Panc1 (cell line): Measurements from ENCODE around the gene ATP8B1. TPM values are rescaled to one million over a fixed set of nuclear protein-coding genes. Genes with fewer than 3 reads are reported as not detected.

Source experiments
- ATAC-seq: fragments of 200-7000 bp; cut with Tn5 transposase; 2 replicates; pipeline ENCODE4 v1.9.1; 2020; ENCODE audit warnings: mild to moderate bottlenecking, moderate library complexity
- BruUV-seq: library from RNA; stranded (reverse); fragments of 400-500 nt; replicated peaks from 2 replicates; lab custom pipeline; 2021; lab: Mats Ljungman, UMichigan
- CTCF ChIA-PET: fragments of 300-600 bp; sonication (Branson Sonifier 250); formaldehyde crosslinking; loops from one replicate; lab custom pipeline; 2022; ENCODE audit warnings: antibody characterized with exemption; lab: Charles Lee
- POLR2A ChIA-PET: fragments of 300-600 bp; sonication (Branson Sonifier 250); formaldehyde crosslinking; loops from one replicate; lab custom pipeline; 2022; ENCODE audit warnings: antibody characterized with exemption; lab: Charles Lee
- DNase-seq: peaks from one replicate; pipeline ENCODE4 v3.0.0-alpha.2; 2010; ENCODE audit warnings: low read depth, low spot score
- H3K27ac ChIP-seq: 2 replicates; pipeline ENCODE4 v1.5.1; 2011; ENCODE audit warnings: mild to moderate bottlenecking, low read length, inconsistent platforms
- H3K27me3 ChIP-seq: fragments of 200-500 bp; sonication (Bioruptor generic); 2 replicates; pipeline ENCODE4 v1.6.0; 2014; ENCODE audit warnings: low read length, inconsistent platforms; ENCODE audit not compliant: control insufficient read depth, insufficient read depth
- H3K36me3 ChIP-seq: fragments of 200-500 bp; sonication (Bioruptor generic); 2 replicates; pipeline ENCODE4 v1.5.1; 2014; ENCODE audit warnings: inconsistent platforms, mild to moderate bottlenecking, low read length, moderate library complexity; ENCODE audit not compliant: control insufficient read depth, insufficient read depth
- H3K4me1 ChIP-seq: 2 replicates; pipeline ENCODE4 v1.5.1; 2011; ENCODE audit warnings: inconsistent platforms, mild to moderate bottlenecking, low read length, moderate library complexity; ENCODE audit not compliant: control insufficient read depth, insufficient read depth
- H3K4me3 ChIP-seq, 2 experiments: 2 replicates each; pipeline ENCODE4 v1.5.1; 2011 to 2012; ENCODE audit warnings: low read depth in 2 of 2, low read length in 2 of 2, mild to moderate bottlenecking in 2 of 2, inconsistent platforms in 1 of 2, moderate library complexity in 1 of 2
- H3K9me3 ChIP-seq: fragments of 200-500 bp; sonication (Bioruptor generic); 2 replicates; pipeline ENCODE4 v1.5.1; 2014; ENCODE audit warnings: low read depth, mild to moderate bottlenecking, inconsistent platforms, low read length, moderate library complexity; ENCODE audit not compliant: control insufficient read depth, insufficient read depth
- CTCF ChIP-seq: fragments of 450-650 bp; IDR thresholded peaks from 2 replicates; pipeline ENCODE4 v1.5.1; 2017; ENCODE audit warnings: mild to moderate bottlenecking
- POLR2AphosphoS5 ChIP-seq: IDR thresholded peaks from 2 replicates; pipeline ENCODE4 v1.6.1; 2012; ENCODE audit warnings: mild to moderate bottlenecking, low read depth, low read length, moderate library complexity
- REST ChIP-seq, 2 experiments: IDR thresholded peaks; 2 replicates each; pipeline ENCODE4 v1.6.1; 2011 to 2012; ENCODE audit warnings: low read depth in 2 of 2, control low read depth in 1 of 2, low read length in 1 of 2, mild to moderate bottlenecking in 1 of 2, moderate library complexity in 1 of 2; ENCODE audit not compliant: insufficient read depth in 1 of 2
- SIN3A ChIP-seq: IDR thresholded peaks from 2 replicates; pipeline ENCODE4 v1.6.1; 2012; ENCODE audit warnings: low read depth, mild to moderate bottlenecking, low read length, moderate library complexity, borderline replicate concordance; ENCODE audit not compliant: insufficient read depth
- TCF7L2 ChIP-seq: IDR thresholded peaks from 2 replicates; pipeline ENCODE4 v1.6.1; 2011; ENCODE audit warnings: mild to moderate bottlenecking, low read depth, low read length, inconsistent platforms
- in situ Hi-C: cut with HindIII; loops from 2 replicates; pipeline ENCODE4 v1.10.0; 2016; ENCODE audit warnings: low sequenced_read_pairs, low pct_unique_long_range_greater_than_20kb
- intact Hi-C: fragments of 100-400 bp; cut with micrococcal nuclease; formaldehyde crosslinking; loops from one replicate; pipeline ENCODE4 v1.10.0; 2022; ENCODE audit not compliant: unreplicated experiment
- total RNA-seq: library from RNA; stranded (reverse); gene quantifications from one replicate; pipeline ENCODE4 v1.2.1, GENCODE V29; 2021; ENCODE audit not compliant: unreplicated experiment

The ATP8B1 gene
- total RNA-seq, 1 experiment from 2014 or later = 12.5 TPM

- DNase-seq (no peak), ATAC-seq (no peak)
- no peak for TF ChIP-seq TCF7L2
- no peak for TF ChIP-seq SIN3A
- no peak for TF ChIP-seq CTCF
- Histone ChIP-seq H3K4me3 (no peak overlapping the region), H3K27me3 (no peaks in the 10 kb centered on the region), H3K4me1 (peaks cover 4% of the 10 kb centered on the region; the same call in 1 of the 2 replicates), H3K27ac (no peak overlapping the region), H3K9me3 (no peaks in the 10 kb centered on the region), H3K36me3 (no peaks in the 10 kb centered on the region)
- intact Hi-C loops = no loop called here
- no TSS peak for BruUV-seq
- POLR2A ChIA-PET = no interaction called here
- CTCF ChIA-PET = no interaction called here
- in situ Hi-C loops = no loop called here
Measured at GRCh38 chr18:57698571-57699276, 104.4 kb downstream of the ATP8B1 start.

- no TSS peak for BruUV-seq
- no peaks in the 10 kb centered on the region for H3K36me3 ChIP-seq
- DNase-seq = no peak
- no peaks in the 10 kb centered on the region for H3K9me3 ChIP-seq
- TF ChIP-seq REST (IDR thresholded peaks at IDR 0.05; ENCODE audit: insufficient read depth in 1 of 2, low read depth in 2 of 2, low read length in 1 of 2) (no peak), TCF7L2 (no peak), POLR2AphosphoS5 (no peak), SIN3A (no peak), CTCF (no peak)
- peaks cover 4% of the 10 kb centered on the region; the same call in 1 of the 2 replicates for H3K4me1 ChIP-seq
- no peak overlapping the region for H3K4me3 ChIP-seq
- CTCF ChIA-PET = no interaction called here
- in situ Hi-C loops = no loop called here
- H3K27ac ChIP-seq = no peak overlapping the region
- POLR2A ChIA-PET = no interaction called here
- intact Hi-C loops = no loop called here
- H3K27me3 ChIP-seq = no peaks in the 10 kb centered on the region
- ATAC-seq = no peak
Measured at GRCh38 chr18:57697426-57697825, 105.7 kb downstream of the ATP8B1 start.
